ENCODE results near the gene EID3. TPM values are rescaled to one million over a fixed set of nuclear protein-coding genes. Genes with fewer than 3 reads are reported as not detected.
A peak's percentile ranks its signal among the peaks of the same experiment; 100 is the strongest.

EID3 gene
- 10 to 100 TPM; 14.7 to 78.1 (median 26.7) TPM for total RNA-seq
- 1 to 10 TPM; 1.6 to 2.6 (median 2.3) TPM for polyA plus RNA-seq
- long read RNA-seq, donor 1 = 0 reads
- long read RNA-seq, donor 2, partial matches to known transcripts = 0 of 4 reads
- long read RNA-seq, donor 2, other reads (novel, unspliced or antisense) = 0 of 4 reads
- long read RNA-seq, donor 3, partial matches to known transcripts = 0 of 2 reads
- long read RNA-seq, donor 3, other reads (novel, unspliced or antisense) = 0 of 2 reads
- long read RNA-seq, donor 4, partial matches to known transcripts = 0 of 1 reads
- long read RNA-seq, donor 4, other reads (novel, unspliced or antisense) = 0 of 1 reads
- long read RNA-seq, donor 5, partial matches to known transcripts = 0 of 4 reads
- long read RNA-seq, donor 5, other reads (novel, unspliced or antisense) = 0 of 4 reads
- long read RNA-seq, donor 6, partial matches to known transcripts = 0 of 3 reads
- long read RNA-seq, donor 6, other reads (novel, unspliced or antisense) = 0 of 3 reads
- long read RNA-seq, donor 7, partial matches to known transcripts = 0 of 2 reads
- long read RNA-seq, donor 7, other reads (novel, unspliced or antisense) = 0 of 2 reads
- long read RNA-seq, donor 8 = 0 reads
- long read RNA-seq, donor 9 = 0 reads
- long read RNA-seq, donor 10 = 0 reads

DNA sequence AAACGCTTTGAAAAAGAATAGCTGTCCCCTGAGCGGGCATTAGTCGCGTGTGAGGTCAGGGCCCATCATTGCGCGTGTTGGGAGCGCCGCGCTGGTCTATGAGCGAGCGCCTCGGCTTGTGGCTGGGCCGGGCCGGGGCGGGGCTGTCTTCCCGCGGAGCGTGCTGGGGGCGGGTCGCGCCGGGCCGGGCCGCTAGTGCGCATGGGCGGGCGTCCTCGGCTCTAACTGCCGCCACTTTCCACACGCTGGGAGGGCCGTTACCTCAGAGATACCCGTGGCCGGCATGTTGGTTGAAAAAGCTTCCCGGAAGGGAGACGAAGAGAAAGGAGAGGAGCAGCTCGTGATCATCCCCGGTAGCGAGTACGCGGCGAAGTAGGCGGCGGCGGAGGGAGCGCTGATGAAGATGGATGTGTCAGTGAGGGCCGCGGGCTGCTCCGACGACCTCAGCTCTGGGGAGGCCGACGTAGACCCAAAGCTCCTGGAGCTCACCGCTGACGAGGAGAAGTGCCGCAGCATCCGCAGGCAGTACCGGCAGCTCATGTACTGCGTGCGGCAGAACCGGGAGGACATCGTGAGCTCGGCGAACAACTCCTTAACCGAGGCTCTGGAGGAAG, at the start of gene EID3:
Gene EID3, plus strand, starts transcription at position 202 of the 614 bp plus-strand sequence. Its CDS starts 196 bp downstream, at position 398.
- H3K27ac ChIP-seq = peak within 1 kb of the TSS; percentile 69 to 89 (median 80)
- no peaks in the 10 kb centered on the region for H3K9me3 ChIP-seq
- TF ChIP-seq POLR2AphosphoS5 (IDR thresholded peaks at IDR 0.05) (peak in 2 of 3 donors; percentile 24 to 28), POLR2A (IDR thresholded peaks at IDR 0.05) (no peak), EP300 (IDR thresholded peaks at IDR 0.05) (peak; percentile 36)
- TF ChIP-seq, protein P1, sequence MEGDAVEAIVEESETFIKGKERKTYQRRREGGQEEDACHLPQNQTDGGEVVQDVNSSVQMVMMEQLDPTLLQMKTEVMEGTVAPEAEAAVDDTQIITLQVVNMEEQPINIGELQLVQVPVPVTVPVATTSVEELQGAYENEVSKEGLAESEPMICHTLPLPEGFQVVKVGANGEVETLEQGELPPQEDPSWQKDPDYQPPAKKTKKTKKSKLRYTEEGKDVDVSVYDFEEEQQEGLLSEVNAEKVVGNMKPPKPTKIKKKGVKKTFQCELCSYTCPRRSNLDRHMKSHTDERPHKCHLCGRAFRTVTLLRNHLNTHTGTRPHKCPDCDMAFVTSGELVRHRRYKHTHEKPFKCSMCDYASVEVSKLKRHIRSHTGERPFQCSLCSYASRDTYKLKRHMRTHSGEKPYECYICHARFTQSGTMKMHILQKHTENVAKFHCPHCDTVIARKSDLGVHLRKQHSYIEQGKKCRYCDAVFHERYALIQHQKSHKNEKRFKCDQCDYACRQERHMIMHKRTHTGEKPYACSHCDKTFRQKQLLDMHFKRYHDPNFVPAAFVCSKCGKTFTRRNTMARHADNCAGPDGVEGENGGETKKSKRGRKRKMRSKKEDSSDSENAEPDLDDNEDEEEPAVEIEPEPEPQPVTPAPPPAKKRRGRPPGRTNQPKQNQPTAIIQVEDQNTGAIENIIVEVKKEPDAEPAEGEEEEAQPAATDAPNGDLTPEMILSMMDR (IDR thresholded peaks at IDR 0.05) = no peak
- H3K36me3 ChIP-seq = peaks cover 7 to 35% (median 18%) of the 10 kb centered on the region in 4 donors
- peak; percentile 91 to 96 for DNase-seq
- H3K27me3 ChIP-seq = no peaks in the 10 kb centered on the region
- 4 to 11% (median 8%) methylated on average over 49 to 63 of the region's 63 CpGs for whole genome bisulfite sequencing, 5 donors
- peaks cover 23 to 95% (median 68%) of the 10 kb centered on the region in 4 donors for H3K4me1 ChIP-seq
- intact Hi-C loops (cut with DNase I; ENCODE audit: low total_unique reads) = loop anchor here (10.0 kb wide), 1 partner anchor 89 kb away; the partner anchor contains the start of gene TXNRD1
- peak within 1 kb of the TSS; percentile 41 to 56 (median 53) for H3K4me3 ChIP-seq

DNA sequence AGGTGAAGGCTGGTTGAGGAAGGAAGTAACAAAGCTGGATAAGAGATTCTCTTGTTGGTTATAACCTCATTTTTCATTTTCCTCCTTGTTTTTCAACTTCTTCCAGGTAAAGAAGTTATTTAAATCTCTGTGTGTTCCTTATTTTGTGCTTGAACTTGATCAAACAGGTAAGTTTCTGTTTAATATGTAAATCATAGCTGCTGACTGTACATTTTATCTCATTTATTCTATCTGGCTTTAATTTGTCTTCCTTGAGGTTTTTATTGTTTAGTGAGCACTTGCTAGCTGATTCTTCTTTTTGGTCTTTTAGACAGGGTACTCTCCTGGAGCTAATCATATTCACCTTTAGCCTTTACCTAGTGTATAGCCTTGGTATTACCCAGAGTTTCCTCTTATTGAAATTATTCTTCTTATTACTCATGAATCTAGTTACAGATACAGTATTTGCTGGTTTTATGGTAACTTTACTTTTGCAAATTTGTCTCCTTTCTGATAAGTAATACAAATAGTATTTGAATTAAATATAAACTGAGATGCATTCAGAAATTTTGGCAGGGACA, 45.5 kb upstream of the EID3 start:
- H3K4me1 ChIP-seq = peaks cover 0 to 5% (median 2%) of the 10 kb centered on the region in 4 donors
- H3K4me3 ChIP-seq = no peak overlapping the region
- H3K9me3 ChIP-seq = no peaks in the 10 kb centered on the region
- H3K36me3 ChIP-seq = no peaks in the 10 kb centered on the region
- no peak for TF ChIP-seq EP300 (IDR thresholded peaks at IDR 0.05)
- TF ChIP-seq POLR2A (IDR thresholded peaks at IDR 0.05) = no peak
- TF ChIP-seq, protein P1 (IDR thresholded peaks at IDR 0.05) = no peak
- TF ChIP-seq POLR2AphosphoS5 (IDR thresholded peaks at IDR 0.05) = no peak
- intact Hi-C loops (cut with DNase I; ENCODE audit: low total_unique reads) = no loop called here
- H3K27me3 ChIP-seq = no peaks in the 10 kb centered on the region
- DNase-seq = no peak
- peak overlapping the region in 2 of 5 donors; percentile 30 to 51 for H3K27ac ChIP-seq

DNA sequence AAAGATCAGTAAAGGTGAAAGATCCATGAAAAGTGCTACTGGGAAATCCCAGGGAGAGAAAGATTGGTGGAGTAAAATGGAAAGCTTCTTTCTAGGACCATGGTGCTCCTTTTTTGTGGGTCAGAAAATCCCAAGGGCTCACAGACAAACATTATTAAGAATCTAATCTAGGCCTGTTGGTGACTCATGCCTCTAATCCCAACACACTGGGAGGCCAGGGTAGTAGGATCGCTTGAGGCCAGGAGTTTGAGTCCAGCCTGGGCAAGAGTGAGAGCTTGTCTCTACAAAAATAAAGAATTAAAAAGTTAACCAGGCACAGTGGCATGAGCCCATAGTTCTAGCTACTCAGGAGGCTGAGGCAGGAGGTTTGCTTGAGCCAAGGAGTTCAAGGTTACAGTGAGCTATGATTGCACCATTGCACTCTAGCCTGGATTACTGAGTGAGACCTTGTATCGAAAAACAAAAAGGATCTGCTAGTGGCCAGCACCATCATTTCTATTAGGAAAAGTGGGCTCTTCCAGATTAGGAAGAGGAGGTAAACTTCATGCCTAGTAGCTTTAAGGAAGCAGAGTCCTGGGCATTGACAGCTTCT, 45.0 kb upstream of the EID3 start:
- no peaks in the 10 kb centered on the region for H3K36me3 ChIP-seq

More for the DNA sequence above, 45.0 kb upstream of the EID3 start:
- H3K4me1 ChIP-seq = peaks cover 0 to 5% (median 2%) of the 10 kb centered on the region in 4 donors
- no peaks in the 10 kb centered on the region for H3K9me3 ChIP-seq
- intact Hi-C loops (cut with DNase I; ENCODE audit: low total_unique reads) = no loop called here
- 68 to 86% (median 85%) methylated on average over 2 of the region's 2 CpGs for WGBS, 5 donors
- peak overlapping the region in 2 of 5 donors; percentile 30 to 51 for H3K27ac ChIP-seq
- DNase-seq = no peak
- TF ChIP-seq POLR2A (IDR thresholded peaks at IDR 0.05) (no peak), POLR2AphosphoS5 (IDR thresholded peaks at IDR 0.05) (no peak), EP300 (IDR thresholded peaks at IDR 0.05) (no peak)
- TF ChIP-seq, protein P1 (IDR thresholded peaks at IDR 0.05) = no peak
- H3K27me3 ChIP-seq = no peaks in the 10 kb centered on the region
- H3K4me3 ChIP-seq = no peak overlapping the region
